ENCODE measurements around the gene EPB41L4A.
A peak's percentile ranks its signal among the peaks of the same experiment; 100 is the strongest.

Gene EPB41L4A

GRCh38 chr5:112161392-112161748 is 257.7 kb downstream of the EPB41L4A start:
- no peak for DNase-seq
- peak overlapping the region; percentile 81 to 92 for H3K4me3 ChIP-seq
- H3K36me3 ChIP-seq, result peaks cover 9 to 37% (median 20%) of the 10 kb centered on the region in 3 donors
- H3K4me1 ChIP-seq, result peaks cover 0 to 21% (median 17%) of the 10 kb centered on the region in 4 donors
- intact Hi-C loops (cut with DNase I; ENCODE audit: low total_unique reads), result no loop called here
- H3K27ac ChIP-seq, result peak overlapping the region; percentile 82 to 88
- no peaks in the 10 kb centered on the region for H3K27me3 ChIP-seq
- TF ChIP-seq CTCF (IDR thresholded peaks at IDR 0.05), result no peak
- no peaks in the 10 kb centered on the region for H3K9me3 ChIP-seq

- DNase-seq, result peak; percentile 87 to 94
- Histone ChIP-seq H3K27me3 (no peaks in the 10 kb centered on the region), H3K9me3 (no peaks in the 10 kb centered on the region), H3K4me3 (peak overlapping the region; percentile 81 to 92), H3K27ac (peak overlapping the region; percentile 82 to 88), H3K4me1 (peaks cover 0 to 21% (median 17%) of the 10 kb centered on the region in 4 donors), H3K36me3 (peaks cover 9 to 32% (median 15%) of the 10 kb centered on the region in 3 donors)
- intact Hi-C loops (cut with DNase I; ENCODE audit: low total_unique reads), result no loop called here
- peak; percentile 94 to 96 for TF ChIP-seq CTCF (IDR thresholded peaks at IDR 0.05)
Measured at GRCh38 chr5:112160652-112161391, 258.3 kb downstream of the EPB41L4A start.

GRCh38 chr5:112159435-112159834 is 259.6 kb downstream of the EPB41L4A start:
- no peak for DNase-seq
- H3K27ac ChIP-seq, result no peak overlapping the region
- H3K4me3 ChIP-seq, result no peak overlapping the region
- H3K9me3 ChIP-seq, result no peaks in the 10 kb centered on the region
- intact Hi-C loops (cut with DNase I; ENCODE audit: low total_unique reads), result loop anchor here (10.0 kb wide), 1 partner anchor 635 kb away; no protein-coding TSS in a partner anchor
- peaks cover 5 to 20% (median 14%) of the 10 kb centered on the region in 3 donors for H3K36me3 ChIP-seq
- H3K4me1 ChIP-seq, result peaks cover 0 to 21% (median 17%) of the 10 kb centered on the region in 4 donors
- H3K27me3 ChIP-seq, result no peaks in the 10 kb centered on the region
- no peak for TF ChIP-seq CTCF (IDR thresholded peaks at IDR 0.05)

GRCh38 chr5:112156211-112156610 is 262.9 kb downstream of the EPB41L4A start:
- no peak for TF ChIP-seq CTCF (IDR thresholded peaks at IDR 0.05)
- no peak for DNase-seq
- H3K27ac ChIP-seq, result no peak overlapping the region
- no peak overlapping the region for H3K4me3 ChIP-seq
- H3K27me3 ChIP-seq, result no peaks in the 10 kb centered on the region
- H3K36me3 ChIP-seq, result no peaks in the 10 kb centered on the region
- intact Hi-C loops (cut with DNase I; ENCODE audit: low total_unique reads), result loop anchor here (10.0 kb wide), 1 partner anchor 631 kb away; no protein-coding TSS in a partner anchor
- no peaks in the 10 kb centered on the region for H3K9me3 ChIP-seq
- H3K4me1 ChIP-seq, result peaks cover 0 to 5% (median 2%) of the 10 kb centered on the region in 4 donors

- intact Hi-C loops (cut with DNase I; ENCODE audit: low total_unique reads), result loop anchor here (10.0 kb wide), 1 partner anchor 630 kb away; no protein-coding TSS in a partner anchor
- no peak for DNase-seq
- H3K4me3 ChIP-seq, result no peak overlapping the region
- no peaks in the 10 kb centered on the region for H3K9me3 ChIP-seq
- peaks cover 0 to under 1% (median under 1%) of the 10 kb centered on the region in 4 donors for H3K4me1 ChIP-seq
- no peak overlapping the region for H3K27ac ChIP-seq
- no peak for TF ChIP-seq CTCF (IDR thresholded peaks at IDR 0.05)
- no peaks in the 10 kb centered on the region for H3K36me3 ChIP-seq
- no peaks in the 10 kb centered on the region for H3K27me3 ChIP-seq
Measured at GRCh38 chr5:112154940-112155686, 264.0 kb downstream of the EPB41L4A start.
